Stimulated activated CD8-positive, alpha-beta memory T cell treated with anti-CD3 and anti-CD28 coated beads, Interleukin-15, amount 100 ng/mL, for 24 hours (primary cell): ENCODE data around the gene SOAT2.
"Not testable (repeated sequence)": the region's sequence is repeated elsewhere in the genome, so short reads cannot be mapped to it uniquely, and the experiment has no call there.

Experiments
- DNase-seq: peaks from one replicate; pipeline ENCODE4 v3.0.0-alpha.2; 2020; ENCODE audit warnings: low read depth

The SOAT2 gene

DNA sequence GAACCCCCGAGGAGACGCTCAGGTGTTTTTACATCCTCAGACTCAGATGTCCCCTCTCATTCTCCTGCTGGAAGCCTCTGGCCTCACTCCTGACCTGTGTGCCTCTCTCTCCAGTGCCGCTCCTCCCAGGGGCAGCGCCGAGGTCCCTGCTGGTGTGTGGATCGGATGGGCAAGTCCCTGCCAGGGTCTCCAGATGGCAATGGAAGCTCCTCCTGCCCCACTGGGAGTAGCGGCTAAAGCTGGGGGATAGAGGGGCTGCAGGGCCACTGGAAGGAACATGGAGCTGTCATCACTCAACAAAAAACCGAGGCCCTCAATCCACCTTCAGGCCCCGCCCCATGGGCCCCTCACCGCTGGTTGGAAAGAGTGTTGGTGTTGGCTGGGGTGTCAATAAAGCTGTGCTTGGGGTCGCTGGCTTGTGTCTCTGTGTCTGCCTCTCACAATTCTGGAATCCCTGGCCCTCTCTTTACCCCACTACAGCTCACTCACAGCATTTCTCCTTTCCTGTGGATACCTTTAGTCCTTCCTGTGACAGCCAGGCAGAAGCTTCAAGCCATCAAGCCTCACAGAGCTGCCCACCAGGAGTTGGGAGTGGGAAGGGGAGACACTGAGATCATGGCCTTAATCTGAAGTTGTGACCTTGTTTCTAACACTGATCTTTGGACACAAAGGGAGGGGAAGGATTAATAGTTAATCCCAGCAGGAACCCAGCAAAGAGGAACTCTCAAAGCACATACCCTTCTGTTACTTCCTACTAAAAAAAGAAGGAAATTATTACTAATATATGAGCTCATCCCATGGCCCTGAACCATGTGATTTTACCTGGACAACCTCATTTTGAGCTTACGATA lies 1.1 kb upstream of the SOAT2 start:
- no peak for DNase-seq

- DNase-seq, result no peak
Observed at GRCh38 chr12:53103860-53104305, 597 bp downstream of the SOAT2 start.

GRCh38 chr12:53105256-53105655 lies 2.0 kb downstream of the SOAT2 start:
- no peak for DNase-seq

DNA sequence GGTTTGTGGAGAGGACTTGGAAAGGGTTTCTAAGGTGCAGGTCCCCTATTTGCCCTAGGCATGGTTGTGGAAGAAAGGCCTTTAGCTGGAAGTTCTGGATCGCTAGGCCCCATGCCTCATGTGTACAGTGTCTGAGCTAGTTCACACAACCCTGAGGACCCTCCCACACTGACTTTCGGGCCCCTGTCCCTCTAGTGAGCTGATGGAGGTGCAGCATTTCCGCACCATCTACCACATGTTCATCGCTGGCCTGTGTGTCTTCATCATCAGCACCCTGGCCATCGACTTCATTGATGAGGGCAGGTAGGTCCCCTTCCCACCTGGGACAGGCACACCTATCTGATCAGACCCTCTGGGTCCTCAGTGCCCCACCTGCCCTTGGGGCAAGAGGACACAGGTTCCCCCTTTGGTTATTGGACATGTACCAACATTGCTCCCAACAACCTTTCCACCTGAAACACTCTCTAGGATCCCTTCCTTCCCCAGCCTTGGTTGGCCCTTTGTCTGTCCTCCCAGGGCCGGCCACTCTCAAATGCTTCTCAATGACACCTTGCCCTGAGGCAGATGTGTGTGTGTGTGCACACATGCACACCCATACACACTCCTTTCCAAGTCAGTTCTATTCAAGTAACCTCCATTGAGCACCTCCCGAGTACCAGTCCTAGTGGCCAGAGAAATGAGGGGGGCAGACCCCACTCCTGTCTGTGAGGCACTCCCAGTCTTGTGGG lies 2.6 kb downstream of the SOAT2 start:
- DNase-seq, result no peak

- no peak for DNase-seq
Observed at GRCh38 chr12:53107122-53107521, 3.8 kb downstream of the SOAT2 start.

DNA sequence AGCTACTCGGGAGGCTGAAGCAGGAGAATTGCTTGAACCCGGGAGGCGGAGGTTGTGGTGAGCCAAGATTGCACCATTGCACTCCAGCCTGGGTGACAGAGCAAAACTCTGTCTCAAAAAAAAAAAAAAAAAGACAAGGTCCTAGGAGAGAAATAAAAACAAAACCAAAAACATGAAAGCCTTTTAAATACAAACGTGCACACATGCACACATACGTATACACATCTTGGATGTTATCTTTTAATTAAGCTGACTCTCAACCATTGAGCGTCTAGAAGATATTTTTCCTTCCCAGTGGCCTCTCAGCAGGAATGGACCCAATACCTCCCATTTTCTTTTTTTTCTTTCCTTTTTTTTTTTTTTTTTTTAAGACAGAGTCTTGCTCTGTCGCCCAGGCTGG lies 9.1 kb downstream of the SOAT2 start:
- not testable (repeated sequence) for DNase-seq

- DNase-seq, result no peak
Observed at GRCh38 chr12:53113136-53113705, 9.9 kb downstream of the SOAT2 start.

GRCh38 chr12:53113951-53114350 lies 10.7 kb downstream of the SOAT2 start:
- no peak for DNase-seq

- DNase-seq, result no peak
Observed at GRCh38 chr12:53115112-53115890, 12.0 kb downstream of the SOAT2 start.

- no peak for DNase-seq
Observed at GRCh38 chr12:53115891-53116648, 12.8 kb downstream of the SOAT2 start.

- no peak for DNase-seq
Observed at GRCh38 chr12:53118751-53119300, 15.5 kb downstream of the SOAT2 start.

- DNase-seq, result no peak
Observed at GRCh38 chr12:53120685-53121525, 17.6 kb downstream of the SOAT2 start.

GRCh38 chr12:53122961-53123468 lies 19.7 kb downstream of the SOAT2 start:
- no peak for DNase-seq

- DNase-seq, result no peak
Observed at GRCh38 chr12:53123578-53124351, 20.5 kb downstream of the SOAT2 start.

GRCh38 chr12:53124352-53124723 lies 21.1 kb downstream of the SOAT2 start:
- DNase-seq, result no peak

GRCh38 chr12:53127169-53127568 lies 23.9 kb downstream of the SOAT2 start:
- DNase-seq, result no peak

DNA sequence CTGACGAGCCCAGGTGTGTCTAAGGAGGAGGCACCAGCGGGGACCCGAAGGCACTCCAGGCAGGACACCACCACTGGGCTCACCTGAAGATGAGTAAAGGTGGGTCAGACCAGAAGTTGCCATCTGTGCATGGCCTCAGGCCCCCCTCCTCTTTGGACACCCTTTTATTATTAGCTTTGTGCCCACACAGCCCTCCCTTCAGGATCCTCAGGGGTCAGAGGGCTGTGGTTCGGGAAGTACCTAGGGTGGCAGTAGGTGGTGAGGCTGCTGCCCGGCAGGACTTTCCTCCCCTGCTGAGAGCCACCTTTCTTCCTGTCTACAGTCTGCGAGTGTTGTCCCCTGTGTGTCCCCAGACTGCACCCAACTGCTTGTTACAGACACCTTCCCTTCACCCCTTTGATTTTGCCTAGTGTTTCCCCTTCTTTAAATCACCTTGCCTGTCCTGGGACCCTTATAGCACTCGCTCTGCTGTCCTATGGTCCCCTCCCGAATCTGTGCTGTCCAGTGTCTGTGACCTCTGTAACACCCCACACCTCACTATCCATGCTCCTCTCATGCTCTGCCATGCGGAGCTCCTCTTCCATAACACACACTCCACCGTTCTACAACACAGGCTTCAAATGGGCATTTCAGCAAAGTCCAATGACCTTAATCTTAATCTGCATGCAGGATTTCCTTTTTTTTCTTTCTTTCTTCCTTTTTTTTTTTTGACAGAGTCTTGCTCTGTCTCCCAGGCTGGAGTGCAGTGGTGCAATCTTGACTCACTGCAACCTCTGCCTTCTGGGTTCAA lies 25.7 kb downstream of the SOAT2 start:
- no peak for DNase-seq

DNA sequence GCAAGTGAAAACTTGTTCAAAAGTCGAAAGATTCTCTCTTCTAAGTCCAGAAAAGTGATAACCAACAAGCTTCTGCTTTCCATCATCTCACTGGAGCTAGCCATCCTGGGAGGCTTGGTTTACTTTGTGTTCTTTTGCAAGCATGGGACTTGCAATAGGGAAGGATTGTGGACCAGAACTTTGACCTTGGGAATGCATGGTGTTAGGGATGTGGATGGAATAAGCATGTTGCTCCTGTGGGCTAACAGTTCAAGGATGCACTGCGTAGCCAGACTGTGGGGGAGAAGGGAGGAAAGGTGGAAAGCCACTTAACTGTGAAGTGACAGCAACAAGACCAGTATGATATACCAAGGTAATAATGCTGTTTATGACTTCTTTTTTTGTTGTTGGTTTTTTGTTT lies 28.6 kb downstream of the SOAT2 start:
- DNase-seq, result no peak
